Activated T-cell treated with anti-CD3 and anti-CD28 coated beads, Interleukin-2, amount 50 U/mL, for 72 hours (primary cell): ENCODE measurements around the gene NRP1. TPM values are rescaled to one million over a fixed set of nuclear protein-coding genes. Genes with fewer than 3 reads are reported as not detected.

Source experiments
- ATAC-seq, 2 donors: fragments of 150-1000 bp; cut with Tn5 transposase; replicated peaks in 1 of 2; 2 replicates each; pipeline ENCODE4 v1.10.0; 2021; ENCODE audit warnings: moderate library complexity in 2 of 2, mild to moderate bottlenecking in 1 of 2
- DNase-seq, 2 donors: peaks; one replicate each; pipeline ENCODE4 v3.0.0; 2021 to 2022; ENCODE audit warnings: mixed read lengths in 1 of 2
- H3K27ac Mint-ChIP-seq: one replicate; pipeline ENCODE4 v1.8.0; 2022; ENCODE audit warnings: mild to moderate bottlenecking, moderate library complexity, mixed read lengths
- H3K27me3 Mint-ChIP-seq: one replicate; pipeline ENCODE4 v1.8.0; 2022; ENCODE audit warnings: low read depth, mixed read lengths
- H3K36me3 Mint-ChIP-seq, 2 donors: one replicate each; pipeline ENCODE4 v1.8.0; 2022; ENCODE audit warnings: mixed read lengths in 2 of 2, mild to moderate bottlenecking in 1 of 2; ENCODE audit not compliant: insufficient read depth in 2 of 2
- H3K4me1 Mint-ChIP-seq: one replicate; pipeline ENCODE4 v1.8.0; 2022; ENCODE audit warnings: low read depth, mixed read lengths
- H3K4me3 Mint-ChIP-seq, 2 donors: one replicate each; pipeline ENCODE4 v1.8.0; 2022; ENCODE audit warnings: mild to moderate bottlenecking in 2 of 2, mixed read lengths in 2 of 2, moderate library complexity in 2 of 2
- H3K9me3 Mint-ChIP-seq, 2 donors: one replicate each; pipeline ENCODE4 v1.8.0; 2022; ENCODE audit warnings: mixed read lengths in 2 of 2
- total RNA-seq, 2 donors: library from RNA; stranded (reverse); gene quantifications; one replicate each; pipeline ENCODE4 v1.2.3, GENCODE V29; 2022

Gene NRP1
- total RNA-seq, 2 donors from 2014 or later: 0.72 to 0.84 TPM

DNA sequence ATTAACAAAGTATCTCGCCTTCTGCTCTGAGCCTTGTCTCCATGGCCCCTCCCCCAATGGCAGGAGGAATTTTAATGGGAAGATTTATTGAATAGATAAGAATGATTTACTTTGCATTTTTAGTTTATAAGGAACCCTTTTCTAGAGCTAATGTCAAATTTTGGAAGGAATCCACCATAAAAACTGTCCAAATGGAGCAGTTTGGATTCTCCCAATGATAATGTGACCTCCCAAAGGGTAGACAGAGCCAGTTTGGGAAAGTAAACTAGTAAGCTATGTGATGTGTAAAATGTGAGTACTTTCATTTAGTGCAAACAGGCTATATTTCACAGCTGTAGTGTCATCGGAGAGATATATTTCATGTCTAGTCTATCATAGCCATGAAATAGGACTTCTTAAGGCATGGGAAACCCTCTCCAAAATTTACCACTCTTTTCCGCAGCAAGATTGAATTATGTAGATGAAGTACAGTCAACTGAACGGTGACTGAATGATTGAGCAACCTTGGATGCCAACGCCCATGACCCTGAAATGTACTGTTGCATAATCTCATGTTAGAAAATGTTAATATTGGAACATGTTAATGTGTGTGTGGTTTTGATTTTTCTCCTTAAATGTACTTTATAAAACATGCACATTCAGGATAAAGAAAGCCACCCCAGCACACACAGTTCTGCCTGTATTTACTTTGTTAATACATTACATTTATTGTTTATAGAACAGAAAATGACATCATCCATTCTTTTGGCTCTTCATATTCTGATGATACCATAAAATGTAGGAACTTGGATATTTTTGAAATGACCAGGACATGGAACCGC, 140.6 kb downstream of the NRP1 start:
- Mint-ChIP-seq H3K36me3 (no peaks in the 10 kb centered on the region), H3K4me1 (peaks cover 9% of the 10 kb centered on the region), H3K27me3 (peaks cover 53% of the 10 kb centered on the region), H3K4me3 (no peak overlapping the region), H3K9me3 (no peaks in the 10 kb centered on the region), H3K27ac (no peak overlapping the region)
- ATAC-seq: no peak
- no peak for DNase-seq

DNA sequence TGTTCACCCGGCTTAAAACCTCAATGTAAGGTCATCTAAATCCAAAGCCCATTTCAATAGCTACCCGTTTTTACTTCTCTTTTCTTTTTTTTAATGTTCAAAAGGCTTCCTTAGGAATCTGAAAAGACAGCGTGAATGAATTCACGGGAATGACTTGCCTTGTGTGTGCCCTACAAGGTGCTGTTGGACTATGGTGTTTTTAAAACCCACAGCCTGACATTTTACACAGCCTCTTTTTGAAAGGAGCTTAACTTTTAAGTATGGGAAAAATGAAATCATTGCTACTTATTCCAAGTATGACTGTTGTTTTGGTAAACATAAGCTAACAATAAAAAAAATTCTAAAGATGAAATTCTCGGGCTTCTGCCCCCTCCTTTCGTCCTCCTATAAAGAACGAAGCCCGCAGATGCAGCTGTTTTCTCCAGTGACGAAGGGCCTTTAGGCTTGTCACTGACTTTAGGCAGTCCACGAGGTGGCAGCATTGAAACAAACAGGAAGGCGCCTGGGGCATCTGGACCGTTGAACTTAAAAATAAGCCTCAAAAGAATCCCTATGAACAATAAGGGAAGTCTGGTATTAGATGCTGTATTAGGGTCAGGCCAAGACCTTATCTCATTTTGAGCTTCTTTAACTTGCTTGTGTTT, 141.3 kb downstream of the NRP1 start:
- Mint-ChIP-seq H3K9me3 (no peaks in the 10 kb centered on the region), H3K27me3 (peaks cover 53% of the 10 kb centered on the region), H3K36me3 (no peaks in the 10 kb centered on the region), H3K4me1 (peaks cover 9% of the 10 kb centered on the region), H3K4me3 (no peak overlapping the region), H3K27ac (no peak overlapping the region)
- DNase-seq: peak; percentile 72 to 75
- peak; percentile 80 to 87 for ATAC-seq

DNA sequence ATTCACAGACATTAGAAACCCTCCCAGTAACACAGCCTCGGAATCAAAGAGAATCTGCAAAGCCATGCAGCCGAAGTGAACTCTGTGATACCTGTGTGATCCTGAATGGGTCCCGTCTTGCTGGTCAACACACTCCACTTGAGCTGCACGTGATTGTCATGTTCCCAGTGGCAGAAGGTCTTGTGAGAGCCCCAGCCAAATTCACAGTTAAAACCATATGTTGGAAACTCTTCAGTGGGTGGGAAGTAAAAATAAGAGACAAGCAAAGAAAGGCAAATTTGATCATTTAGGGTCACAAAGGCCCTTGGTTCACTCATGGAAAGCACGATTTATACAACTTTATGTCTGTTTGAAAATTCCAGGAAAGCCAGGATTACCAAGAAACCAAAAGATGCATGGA, 142.3 kb downstream of the NRP1 start:
- DNase-seq (no peak), ATAC-seq (no peak)
- Mint-ChIP-seq H3K4me3 (no peak overlapping the region), H3K4me1 (peaks cover 9% of the 10 kb centered on the region), H3K9me3 (no peaks in the 10 kb centered on the region), H3K27me3 (peaks cover 48% of the 10 kb centered on the region), H3K27ac (no peak overlapping the region), H3K36me3 (no peaks in the 10 kb centered on the region)

DNA sequence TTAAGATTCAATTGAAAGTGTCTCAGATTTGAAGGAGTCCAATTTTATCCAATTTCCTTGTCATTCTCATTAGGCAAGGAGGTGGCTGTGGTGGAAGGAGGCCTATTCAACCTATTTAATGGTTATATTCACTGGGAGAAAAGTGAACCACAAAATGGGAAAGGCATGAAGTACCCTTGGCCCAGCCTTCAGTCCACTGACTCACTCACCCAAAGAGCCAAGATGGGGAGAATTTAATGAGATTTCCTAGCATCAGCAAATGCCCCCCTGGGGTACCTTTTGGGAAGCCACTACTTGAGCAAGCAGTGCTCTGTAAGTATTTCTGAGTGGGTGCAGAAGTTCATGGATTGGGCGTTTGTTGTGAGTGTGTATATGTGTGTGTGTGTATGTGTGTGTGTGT, 144.1 kb downstream of the NRP1 start:
- ATAC-seq: no peak
- H3K4me1 Mint-ChIP-seq: peaks cover 9% of the 10 kb centered on the region
- H3K4me3 Mint-ChIP-seq: no peak overlapping the region
- H3K9me3 Mint-ChIP-seq: no peaks in the 10 kb centered on the region
- peaks cover 30% of the 10 kb centered on the region for H3K27me3 Mint-ChIP-seq
- H3K27ac Mint-ChIP-seq: no peak overlapping the region
- DNase-seq: no peak
- H3K36me3 Mint-ChIP-seq: no peaks in the 10 kb centered on the region

DNA sequence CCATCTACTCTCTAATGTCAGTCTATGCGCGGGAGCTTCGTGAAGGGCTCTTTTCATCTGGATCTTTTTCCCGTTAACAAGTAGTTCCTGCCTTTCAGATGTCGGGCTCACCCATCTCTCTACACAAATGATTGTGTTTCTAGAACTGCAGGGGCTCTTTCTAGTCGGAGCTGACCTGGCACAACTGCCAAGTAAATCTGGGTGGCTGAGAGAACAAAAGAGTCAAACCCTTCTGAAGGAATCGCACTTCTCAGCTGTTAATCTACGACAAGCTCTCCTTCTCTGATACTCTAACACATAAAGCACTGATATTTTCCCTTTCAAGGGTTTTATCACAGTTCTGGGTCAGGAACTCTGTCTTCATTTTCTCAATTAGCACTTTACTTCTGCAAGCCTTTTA, 144.7 kb downstream of the NRP1 start:
- no peak for DNase-seq
- Mint-ChIP-seq H3K36me3 (no peaks in the 10 kb centered on the region), H3K9me3 (no peaks in the 10 kb centered on the region), H3K27me3 (peaks cover 28% of the 10 kb centered on the region), H3K4me1 (peaks cover 9% of the 10 kb centered on the region), H3K4me3 (no peak overlapping the region), H3K27ac (no peak overlapping the region)
- ATAC-seq: no peak

DNA sequence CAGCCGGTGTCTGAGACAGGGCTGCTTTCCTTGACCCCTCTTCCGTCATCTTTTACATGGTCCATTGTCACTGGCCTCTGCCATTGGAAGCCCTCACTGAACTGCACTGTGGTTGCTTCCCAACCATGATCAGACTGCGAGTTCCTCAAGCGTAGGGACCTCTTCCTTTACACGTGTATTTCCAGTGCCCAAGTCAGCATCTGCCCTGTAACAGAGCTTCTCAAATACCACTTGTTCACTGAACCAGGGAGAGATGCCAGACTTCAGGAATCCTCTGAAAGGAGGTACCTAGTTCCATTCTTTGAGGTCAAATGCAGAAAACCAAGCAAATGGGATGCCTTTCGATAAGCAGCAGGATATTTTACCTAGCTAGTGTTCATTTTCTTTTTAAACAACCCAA, 145.1 kb downstream of the NRP1 start:
- Mint-ChIP-seq H3K36me3 (no peaks in the 10 kb centered on the region), H3K4me3 (no peak overlapping the region), H3K4me1 (peaks cover 9% of the 10 kb centered on the region), H3K27me3 (peaks cover 24% of the 10 kb centered on the region), H3K27ac (no peak overlapping the region), H3K9me3 (no peaks in the 10 kb centered on the region)
- DNase-seq (no peak), ATAC-seq (no peak)

DNA sequence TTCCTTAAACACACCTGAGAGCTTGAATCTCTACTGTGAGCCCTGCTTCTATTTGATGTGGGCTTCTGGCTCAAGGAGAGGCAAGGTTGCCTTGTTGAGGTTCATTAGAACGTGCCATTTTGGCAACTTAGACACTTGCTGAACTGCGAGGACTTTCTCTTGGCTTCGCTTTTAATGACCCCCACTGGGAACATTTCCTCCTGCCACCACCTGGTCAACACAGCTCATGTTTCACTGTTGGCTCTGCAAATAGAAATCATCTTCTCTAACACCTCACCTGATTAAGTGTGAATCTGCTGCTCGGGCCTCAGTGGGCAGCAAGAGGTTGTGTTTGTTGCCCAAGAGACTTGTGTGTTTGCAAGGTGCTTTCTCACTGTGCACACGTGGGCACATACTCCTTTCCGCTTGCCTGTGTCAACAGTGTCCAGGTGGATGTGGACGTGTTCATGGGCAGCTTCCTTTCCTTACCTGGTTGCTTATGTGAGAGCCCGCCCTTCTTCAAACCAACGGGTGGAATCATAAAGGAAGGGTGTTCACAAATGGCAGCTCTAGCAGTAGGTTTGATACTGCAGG, 147.0 kb downstream of the NRP1 start:
- Mint-ChIP-seq H3K9me3 (no peaks in the 10 kb centered on the region), H3K4me3 (no peak overlapping the region), H3K27me3 (peaks cover 22% of the 10 kb centered on the region), H3K27ac (no peak overlapping the region), H3K4me1 (no peaks in the 10 kb centered on the region), H3K36me3 (no peaks in the 10 kb centered on the region)
- ATAC-seq (no peak), DNase-seq (no peak)

DNA sequence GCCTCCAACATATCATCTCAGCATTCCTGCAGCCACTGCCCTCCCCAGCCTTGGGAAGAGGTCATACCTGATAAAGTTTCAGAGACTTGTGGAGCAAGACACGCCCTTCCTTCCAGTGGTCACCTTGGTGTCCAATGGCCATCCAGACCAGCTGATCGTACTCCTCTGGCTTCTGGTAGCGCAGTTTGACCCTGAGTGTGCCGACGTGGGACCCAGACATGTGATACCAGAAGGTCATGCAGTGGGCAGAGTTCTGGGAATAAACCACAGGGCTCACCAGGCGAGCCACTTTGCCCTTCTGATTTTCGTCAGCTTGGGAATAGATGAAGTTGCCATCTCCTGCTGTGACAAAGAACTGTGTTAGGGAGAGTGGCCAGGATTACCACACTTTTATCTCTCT, 148.3 kb downstream of the NRP1 start:
- no peaks in the 10 kb centered on the region for H3K36me3 Mint-ChIP-seq
- DNase-seq: no peak
- no peak overlapping the region for H3K27ac Mint-ChIP-seq
- no peaks in the 10 kb centered on the region for H3K9me3 Mint-ChIP-seq
- peaks cover 13% of the 10 kb centered on the region for H3K27me3 Mint-ChIP-seq
- no peak overlapping the region for H3K4me3 Mint-ChIP-seq
- no peaks in the 10 kb centered on the region for H3K4me1 Mint-ChIP-seq
- ATAC-seq: no peak

DNA sequence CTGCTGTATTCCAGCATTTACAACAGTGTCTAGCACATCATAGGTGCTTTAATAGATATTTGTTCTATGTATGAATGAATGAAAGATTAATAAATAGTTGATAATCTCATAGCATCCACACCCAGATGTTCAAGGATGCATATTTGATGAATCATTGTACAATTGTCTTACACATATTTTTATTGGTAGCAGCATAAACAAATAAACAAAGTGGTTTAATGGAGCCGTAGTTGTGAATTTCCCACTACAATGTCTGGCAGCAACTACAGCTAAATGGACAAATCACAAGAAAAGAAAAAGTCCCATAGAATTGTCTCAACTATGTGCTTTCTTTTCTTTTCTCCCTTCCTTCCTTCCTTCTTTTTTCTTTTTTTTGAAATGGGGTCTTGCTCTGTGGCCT, 150.8 kb downstream of the NRP1 start:
- ATAC-seq (no peak), DNase-seq (no peak)
- no peaks in the 10 kb centered on the region for H3K36me3 Mint-ChIP-seq
- H3K9me3 Mint-ChIP-seq: no peaks in the 10 kb centered on the region
- peaks cover 11% of the 10 kb centered on the region for H3K27me3 Mint-ChIP-seq
- H3K4me1 Mint-ChIP-seq: peaks cover 13% of the 10 kb centered on the region
- no peak overlapping the region for H3K27ac Mint-ChIP-seq
- H3K4me3 Mint-ChIP-seq: no peak overlapping the region

DNA sequence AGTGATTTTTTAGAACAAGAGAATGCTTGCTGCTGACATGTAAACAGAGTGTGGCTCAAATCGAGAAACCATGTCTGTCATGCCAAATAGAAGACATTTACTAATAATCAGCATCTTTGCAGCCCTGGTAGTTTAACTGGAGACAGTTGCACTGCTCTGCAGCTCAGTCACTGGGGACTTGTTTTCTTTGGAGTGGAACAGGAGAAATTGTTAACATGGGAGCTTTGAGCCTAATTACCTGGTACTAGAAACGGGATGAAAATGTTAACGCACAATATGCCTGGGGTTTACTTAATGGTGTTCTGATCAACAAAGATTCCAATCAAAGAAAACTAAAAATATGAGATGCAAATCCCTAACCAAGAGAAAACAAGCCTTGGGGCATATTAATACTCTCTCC, 153.5 kb downstream of the NRP1 start:
- DNase-seq: no peak
- Mint-ChIP-seq H3K9me3 (no peaks in the 10 kb centered on the region), H3K4me1 (peaks cover 21% of the 10 kb centered on the region), H3K36me3 (no peaks in the 10 kb centered on the region), H3K27me3 (peaks cover 23% of the 10 kb centered on the region), H3K4me3 (no peak overlapping the region), H3K27ac (no peak overlapping the region)
- ATAC-seq: no peak

DNA sequence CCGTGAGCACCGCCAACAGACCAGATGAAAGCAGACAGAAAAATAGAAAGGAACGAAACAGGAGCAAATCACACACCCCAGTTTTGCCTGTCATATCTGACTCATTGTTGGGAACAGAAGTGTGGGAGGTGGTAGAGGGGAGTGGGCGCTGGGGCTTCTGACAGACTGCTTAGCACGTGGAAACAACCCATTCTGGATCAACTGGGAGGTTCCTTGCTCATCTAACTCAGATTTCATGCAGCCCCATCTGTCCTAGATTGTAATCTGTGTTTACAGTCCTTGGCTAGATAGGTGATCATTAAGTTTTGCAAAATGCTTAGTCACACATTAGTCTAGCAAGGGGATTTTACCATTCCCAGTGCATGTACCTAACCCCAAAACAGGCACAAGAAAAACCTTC, 154.1 kb downstream of the NRP1 start:
- no peak for DNase-seq
- Mint-ChIP-seq H3K27ac (no peak overlapping the region), H3K9me3 (no peaks in the 10 kb centered on the region), H3K27me3 (peaks cover 28% of the 10 kb centered on the region), H3K4me3 (no peak overlapping the region), H3K4me1 (peaks cover 21% of the 10 kb centered on the region), H3K36me3 (no peaks in the 10 kb centered on the region)
- peak; percentile 27 to 52 for ATAC-seq

DNA sequence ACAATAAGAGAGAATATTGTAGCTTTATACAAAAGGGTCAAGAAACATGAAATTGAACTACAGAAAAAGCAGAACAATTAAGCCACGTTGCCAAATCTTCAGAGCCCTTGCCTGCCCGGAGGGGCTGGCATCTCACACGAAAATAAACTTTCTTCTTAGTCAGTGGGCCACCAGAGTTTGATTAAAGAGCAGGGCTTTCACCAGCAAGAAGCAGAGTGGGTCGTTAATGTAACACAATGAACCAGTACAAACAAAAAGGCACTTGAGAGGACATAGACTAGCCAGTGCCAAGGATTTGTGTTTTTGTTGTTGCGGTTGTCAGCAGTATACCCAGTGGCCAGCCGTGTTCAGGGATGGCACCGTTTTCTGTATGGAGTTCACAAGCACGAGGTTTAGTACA, 155.4 kb downstream of the NRP1 start:
- H3K27ac Mint-ChIP-seq: peak overlapping the region; percentile 48
- H3K9me3 Mint-ChIP-seq: no peaks in the 10 kb centered on the region
- no peak overlapping the region for H3K4me3 Mint-ChIP-seq
- DNase-seq (no peak), ATAC-seq (no peak)
- H3K36me3 Mint-ChIP-seq: no peaks in the 10 kb centered on the region
- H3K4me1 Mint-ChIP-seq: peaks cover 21% of the 10 kb centered on the region
- H3K27me3 Mint-ChIP-seq: peaks cover 28% of the 10 kb centered on the region

DNA sequence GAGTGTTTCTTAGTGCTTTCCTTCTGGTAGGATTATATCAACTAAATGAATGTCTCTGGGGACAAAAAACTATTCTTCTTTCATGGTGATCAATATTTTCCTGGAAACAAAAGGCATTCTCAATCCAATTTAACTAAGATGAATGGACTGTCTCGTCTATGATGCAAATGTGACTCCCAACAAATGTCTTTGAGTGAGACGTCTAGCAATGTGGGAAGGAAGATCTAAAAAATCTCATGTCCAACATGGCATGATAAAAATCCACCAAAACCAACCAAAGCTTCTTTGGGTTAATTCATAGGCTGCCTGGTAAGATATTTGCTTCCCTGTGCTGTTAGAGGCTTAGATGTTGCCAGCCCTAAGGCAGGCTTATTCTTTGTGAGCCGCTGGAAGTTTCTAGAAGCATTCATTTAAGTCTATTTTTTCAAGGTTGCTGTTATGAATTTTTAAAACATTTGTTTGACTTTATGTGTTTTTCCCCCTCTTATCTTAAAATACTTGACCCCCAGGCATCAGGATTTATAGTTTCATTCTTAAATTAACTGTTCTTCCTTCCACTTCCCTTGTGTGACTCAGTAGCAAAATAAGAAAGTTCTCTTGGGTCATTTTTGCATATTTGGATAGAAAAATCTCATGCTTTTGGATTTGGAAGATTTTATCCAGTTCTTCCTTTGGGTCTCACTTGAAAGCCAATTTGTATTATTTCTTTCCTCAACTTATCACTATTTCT, 156.3 kb downstream of the NRP1 start:
- no peak for DNase-seq
- Mint-ChIP-seq H3K27me3 (peaks cover 28% of the 10 kb centered on the region), H3K27ac (no peak overlapping the region), H3K9me3 (no peaks in the 10 kb centered on the region), H3K36me3 (no peaks in the 10 kb centered on the region), H3K4me1 (peaks cover 21% of the 10 kb centered on the region), H3K4me3 (no peak overlapping the region)
- no peak for ATAC-seq
